ENCODE measurements around the gene DNAJB9. TPM values are rescaled to one million over a fixed set of nuclear protein-coding genes. Genes with fewer than 3 reads are reported as not detected.
A peak's percentile ranks its signal among the peaks of the same experiment; 100 is the strongest.

Gene DNAJB9
- total and polyA plus RNA-seq, 2 donors from 2014 or later, result 31.3 to 33.5 TPM

DNA sequence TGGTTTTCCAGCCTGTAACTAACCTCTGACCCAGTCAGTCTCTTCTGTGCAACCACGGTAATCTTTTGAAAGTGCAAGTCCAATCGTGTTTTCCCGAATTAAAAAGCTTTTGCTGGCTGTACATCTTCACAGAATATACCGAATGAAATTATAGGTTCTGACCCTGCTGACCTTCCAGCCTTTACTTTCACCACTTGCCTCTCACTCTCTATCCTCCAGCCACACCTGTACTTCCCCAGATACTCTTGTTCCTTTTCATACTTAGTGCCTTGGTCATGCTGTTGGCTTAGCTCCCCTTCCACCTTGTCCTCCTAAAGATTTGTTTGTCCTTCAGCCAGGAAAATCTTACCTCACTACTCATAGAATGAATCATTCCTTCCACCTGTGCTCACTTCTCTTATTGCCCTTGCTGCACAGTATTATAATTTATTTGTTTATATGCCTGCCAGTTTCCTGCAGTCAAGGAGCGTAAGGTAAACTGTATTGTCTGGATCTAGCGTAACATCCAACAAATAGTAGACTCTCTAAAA lies 41.4 kb upstream of the DNAJB9 start:
- intact Hi-C loops (cut with DNase I), result no loop called here
- H3K9me3 ChIP-seq (ENCODE audit: control insufficient read depth in 2 of 3, insufficient read depth in 1 of 3, low read length in 3 of 3), result no peaks in the 10 kb centered on the region
- H3K4me3 ChIP-seq (ENCODE audit: low read length in 3 of 3), result no peak overlapping the region
- H3K4me1 ChIP-seq (ENCODE audit: control insufficient read depth in 2 of 3, insufficient read depth in 2 of 3, low read depth in 1 of 3, low read length in 3 of 3), result peaks cover 0 to 12% (median 9%) of the 10 kb centered on the region in 3 donors
- no peaks in the 10 kb centered on the region for H3K27me3 ChIP-seq (ENCODE audit: control insufficient read depth, insufficient read depth, low read length)
- DNase-seq, result no peak
- FAIRE-seq, result no peak
- no peaks in the 10 kb centered on the region for H3K36me3 ChIP-seq (ENCODE audit: control insufficient read depth in 2 of 3, insufficient read depth in 3 of 3, low read length in 3 of 3)
- H3K27ac ChIP-seq (ENCODE audit: low read depth in 2 of 2, low read length in 2 of 2), result no peak overlapping the region
- no peak overlapping the region for H3K9ac ChIP-seq (ENCODE audit: low read length in 3 of 3)
- TF ChIP-seq, protein P1, sequence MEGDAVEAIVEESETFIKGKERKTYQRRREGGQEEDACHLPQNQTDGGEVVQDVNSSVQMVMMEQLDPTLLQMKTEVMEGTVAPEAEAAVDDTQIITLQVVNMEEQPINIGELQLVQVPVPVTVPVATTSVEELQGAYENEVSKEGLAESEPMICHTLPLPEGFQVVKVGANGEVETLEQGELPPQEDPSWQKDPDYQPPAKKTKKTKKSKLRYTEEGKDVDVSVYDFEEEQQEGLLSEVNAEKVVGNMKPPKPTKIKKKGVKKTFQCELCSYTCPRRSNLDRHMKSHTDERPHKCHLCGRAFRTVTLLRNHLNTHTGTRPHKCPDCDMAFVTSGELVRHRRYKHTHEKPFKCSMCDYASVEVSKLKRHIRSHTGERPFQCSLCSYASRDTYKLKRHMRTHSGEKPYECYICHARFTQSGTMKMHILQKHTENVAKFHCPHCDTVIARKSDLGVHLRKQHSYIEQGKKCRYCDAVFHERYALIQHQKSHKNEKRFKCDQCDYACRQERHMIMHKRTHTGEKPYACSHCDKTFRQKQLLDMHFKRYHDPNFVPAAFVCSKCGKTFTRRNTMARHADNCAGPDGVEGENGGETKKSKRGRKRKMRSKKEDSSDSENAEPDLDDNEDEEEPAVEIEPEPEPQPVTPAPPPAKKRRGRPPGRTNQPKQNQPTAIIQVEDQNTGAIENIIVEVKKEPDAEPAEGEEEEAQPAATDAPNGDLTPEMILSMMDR (IDR thresholded peaks at IDR 0.05; ENCODE audit: borderline replicate concordance, extremely low read depth, insufficient read depth), result no peak

DNA sequence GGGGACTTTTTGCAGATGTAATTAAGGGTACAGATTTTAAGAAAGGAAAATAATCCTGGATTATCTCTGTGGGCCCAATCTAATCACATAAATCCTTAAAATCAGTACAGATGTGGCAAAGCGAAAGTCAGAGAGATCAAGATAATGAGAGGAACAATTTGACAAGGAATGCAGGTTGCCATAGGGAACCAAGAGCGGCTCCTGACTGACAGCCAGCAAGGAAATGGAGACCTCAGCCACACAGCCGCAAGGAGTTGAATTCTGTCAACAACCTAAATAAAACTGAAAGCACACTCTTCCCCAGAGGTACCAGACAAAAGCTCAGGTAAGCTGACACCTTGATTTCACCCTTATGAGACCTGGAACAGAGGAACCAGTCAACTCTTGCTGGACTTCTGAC lies 40.3 kb upstream of the DNAJB9 start:
- Histone ChIP-seq H3K36me3 (ENCODE audit: control insufficient read depth in 2 of 3, insufficient read depth in 3 of 3, low read length in 3 of 3) (no peaks in the 10 kb centered on the region), H3K27me3 (ENCODE audit: control insufficient read depth, insufficient read depth, low read length) (no peaks in the 10 kb centered on the region), H3K4me3 (ENCODE audit: low read length in 3 of 3) (no peak overlapping the region), H3K9ac (ENCODE audit: low read length in 3 of 3) (no peak overlapping the region), H3K4me1 (ENCODE audit: control insufficient read depth in 2 of 3, insufficient read depth in 2 of 3, low read depth in 1 of 3, low read length in 3 of 3) (peaks cover 0 to 5% (median 5%) of the 10 kb centered on the region in 3 donors), H3K9me3 (ENCODE audit: control insufficient read depth in 2 of 3, insufficient read depth in 1 of 3, low read length in 3 of 3) (no peaks in the 10 kb centered on the region), H3K27ac (ENCODE audit: low read depth in 2 of 2, low read length in 2 of 2) (peak overlapping the region; percentile 66 to 71)
- TF ChIP-seq, protein P1 (IDR thresholded peaks at IDR 0.05; ENCODE audit: borderline replicate concordance, extremely low read depth, insufficient read depth), result no peak
- intact Hi-C loops (cut with DNase I), result no loop called here
- FAIRE-seq, result no peak
- DNase-seq, result peak in 2 of 5 donors; percentile 8 to 19

DNA sequence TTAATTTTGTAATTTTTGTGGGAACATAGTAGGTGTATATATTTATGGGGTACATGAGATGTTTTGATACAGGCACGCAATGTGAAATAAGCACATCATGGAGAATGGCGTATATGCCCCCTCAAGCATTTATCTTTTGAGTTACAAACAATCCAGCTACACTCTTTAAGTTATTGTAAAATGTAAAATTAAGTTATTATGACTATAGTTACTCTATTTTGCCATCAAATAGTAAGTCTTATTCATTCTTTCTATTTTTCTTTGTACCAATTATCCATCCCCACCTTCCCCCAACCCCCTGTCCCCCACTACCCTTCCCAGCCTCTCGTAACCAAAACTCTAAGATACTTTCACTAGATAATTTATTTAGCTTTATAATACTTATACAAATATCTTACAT lies 36.0 kb upstream of the DNAJB9 start:
- DNase-seq, result no peak
- Histone ChIP-seq H3K4me3 (ENCODE audit: low read length in 3 of 3) (no peak overlapping the region), H3K36me3 (ENCODE audit: control insufficient read depth in 2 of 3, insufficient read depth in 3 of 3, low read length in 3 of 3) (no peaks in the 10 kb centered on the region), H3K9me3 (ENCODE audit: control insufficient read depth in 2 of 3, insufficient read depth in 1 of 3, low read length in 3 of 3) (no peaks in the 10 kb centered on the region), H3K9ac (ENCODE audit: low read length in 3 of 3) (no peak overlapping the region), H3K4me1 (ENCODE audit: control insufficient read depth in 2 of 3, insufficient read depth in 2 of 3, low read depth in 1 of 3, low read length in 3 of 3) (no peaks in the 10 kb centered on the region), H3K27me3 (ENCODE audit: control insufficient read depth, insufficient read depth, low read length) (no peaks in the 10 kb centered on the region), H3K27ac (ENCODE audit: low read depth in 2 of 2, low read length in 2 of 2) (no peak overlapping the region)
- intact Hi-C loops (cut with DNase I), result no loop called here
- TF ChIP-seq, protein P1 (IDR thresholded peaks at IDR 0.05; ENCODE audit: borderline replicate concordance, extremely low read depth, insufficient read depth), result no peak
- no peak for FAIRE-seq

DNA sequence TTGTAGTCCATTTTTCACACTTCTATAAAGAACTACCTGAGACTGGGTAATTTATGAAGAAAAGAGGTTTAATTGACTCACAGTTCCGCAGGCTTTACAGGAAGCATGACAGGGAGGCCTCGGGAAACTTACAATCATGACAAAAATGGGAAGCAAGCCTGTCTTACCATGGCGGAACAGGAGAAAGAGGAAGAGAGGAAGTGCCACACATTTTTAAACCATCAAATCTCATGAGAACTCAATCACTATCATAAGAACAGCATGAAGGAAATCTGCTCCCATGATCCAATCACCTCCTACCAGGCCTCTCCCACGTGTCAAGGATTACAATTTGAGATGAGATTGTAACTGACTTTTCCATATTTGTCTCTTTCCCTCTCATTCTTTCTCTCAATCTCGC lies 34.4 kb upstream of the DNAJB9 start:
- no peaks in the 10 kb centered on the region for H3K36me3 ChIP-seq (ENCODE audit: control insufficient read depth in 2 of 3, insufficient read depth in 3 of 3, low read length in 3 of 3)
- no peaks in the 10 kb centered on the region for H3K9me3 ChIP-seq (ENCODE audit: control insufficient read depth in 2 of 3, insufficient read depth in 1 of 3, low read length in 3 of 3)
- H3K27me3 ChIP-seq (ENCODE audit: control insufficient read depth, insufficient read depth, low read length), result no peaks in the 10 kb centered on the region
- no peak overlapping the region for H3K4me3 ChIP-seq (ENCODE audit: low read length in 3 of 3)
- H3K4me1 ChIP-seq (ENCODE audit: control insufficient read depth in 2 of 3, insufficient read depth in 2 of 3, low read depth in 1 of 3, low read length in 3 of 3), result no peaks in the 10 kb centered on the region
- DNase-seq (no peak), FAIRE-seq (no peak)
- TF ChIP-seq, protein P1 (IDR thresholded peaks at IDR 0.05; ENCODE audit: borderline replicate concordance, extremely low read depth, insufficient read depth), result no peak
- intact Hi-C loops (cut with DNase I), result no loop called here
- no peak overlapping the region for H3K27ac ChIP-seq (ENCODE audit: low read depth in 2 of 2, low read length in 2 of 2)
- H3K9ac ChIP-seq (ENCODE audit: low read length in 3 of 3), result no peak overlapping the region

Measured in kidney (tissue), 14 donors.